Ascending aorta (tissue), 2 donors: ENCODE data around the gene MORF4L1. TPM values are rescaled to one million over a fixed set of nuclear protein-coding genes. Genes with fewer than 3 reads are reported as not detected.

Experiments used
- DNase-seq, 2 donors: peaks; one replicate each; pipeline ENCODE4 v3.0.0-alpha.2; 2019; ENCODE audit warnings: low spot score in 2 of 2
- H3K27ac ChIP-seq, 2 donors: fragments of 200-600 bp; sonication (generic); one replicate each; pipeline ENCODE4 v1.5.1; 2016 to 2017; ENCODE audit warnings: mild to moderate bottlenecking in 1 of 2
- H3K27me3 ChIP-seq: fragments of 200-600 bp; sonication (generic); one replicate; pipeline ENCODE4 v1.5.1; 2017
- H3K36me3 ChIP-seq, 2 donors: fragments of 200-600 bp; sonication (generic); one replicate each; pipeline ENCODE4 v1.5.1; 2016
- H3K4me1 ChIP-seq, 2 donors: fragments of 200-600 bp; sonication (generic); one replicate each; pipeline ENCODE4 v1.5.1; 2016 to 2017; ENCODE audit warnings: mild to moderate bottlenecking in 1 of 2
- H3K4me3 ChIP-seq, 2 donors: fragments of 200-600 bp; sonication (generic); one replicate each; pipeline ENCODE4 v1.5.1; 2016 to 2017; ENCODE audit warnings: mild to moderate bottlenecking in 1 of 2
- H3K9me3 ChIP-seq, 2 donors: fragments of 200-600 bp; sonication (generic); one replicate each; pipeline ENCODE4 v1.5.1; 2016
- CTCF ChIP-seq, 3 experiments: fragments of 200-600 bp in 2 of 3; fragments of 450-650 bp in 1 of 3; sonication (generic) in 2 of 3; IDR thresholded peaks; one replicate each; pipeline ENCODE4 v1.5.1; 2016 to 2019; ENCODE audit warnings: antibody characterized with exemption in 3 of 3, mild to moderate bottlenecking in 1 of 3, moderate library complexity in 1 of 3
- intact Hi-C: fragments of 100-400 bp; cut with DNase I; formaldehyde crosslinking; loops from one replicate; pipeline ENCODE4 v1.15.1; 2023
- total RNA-seq: library from RNA; depleted of rRNA; stranded (reverse); fragments of >200 nt; gene quantifications from one replicate; pipeline ENCODE4 v1.1.0, GENCODE V29; 2016

MORF4L1 gene
- total RNA-seq, 1 donor from 2014 or later = 108 TPM

GRCh38 chr15:78910271-78910670, 37.6 kb downstream of the MORF4L1 start:
- Histone ChIP-seq H3K9me3 (no peaks in the 10 kb centered on the region), H3K27me3 (no peaks in the 10 kb centered on the region), H3K4me1 (peaks cover 13 to 56% of the 10 kb centered on the region in 2 donors), H3K27ac (peak overlapping the region; percentile 35 to 47), H3K4me3 (no peak overlapping the region), H3K36me3 (peaks cover 52 to 61% of the 10 kb centered on the region in 2 donors)
- intact Hi-C loops = loop anchor here (5.0 kb wide), 2 partner anchors 37 to 272 kb away; partner anchors contain the start of gene CTSH
- no peak for TF ChIP-seq CTCF (IDR thresholded peaks at IDR 0.05)
- DNase-seq = no peak

- no peaks in the 10 kb centered on the region for H3K9me3 ChIP-seq
- H3K27me3 ChIP-seq = no peaks in the 10 kb centered on the region
- intact Hi-C loops = loop anchor here (5.0 kb wide), 2 partner anchors 35 to 270 kb away; partner anchors contain the start of gene CTSH
- no peak for TF ChIP-seq CTCF (IDR thresholded peaks at IDR 0.05)
- H3K36me3 ChIP-seq = peaks cover 41 to 52% of the 10 kb centered on the region in 2 donors
- no peak for DNase-seq
- H3K4me1 ChIP-seq = peaks cover 7 to 49% of the 10 kb centered on the region in 2 donors
- H3K4me3 ChIP-seq = no peak overlapping the region
- peak overlapping the region in 1 of 2 donors; percentile 77 for H3K27ac ChIP-seq
Observed at GRCh38 chr15:78912316-78912715, 39.6 kb downstream of the MORF4L1 start.

GRCh38 chr15:78913012-78913411, 40.3 kb downstream of the MORF4L1 start:
- no peaks in the 10 kb centered on the region for H3K27me3 ChIP-seq
- H3K36me3 ChIP-seq = peaks cover 42 to 51% of the 10 kb centered on the region in 2 donors
- H3K4me3 ChIP-seq = no peak overlapping the region
- intact Hi-C loops = loop anchor here (5.0 kb wide), 2 partner anchors 34 to 269 kb away; partner anchors contain the start of gene CTSH
- peak overlapping the region; percentile 77 to 83 for H3K27ac ChIP-seq
- H3K9me3 ChIP-seq = no peaks in the 10 kb centered on the region
- H3K4me1 ChIP-seq = peaks cover 7 to 49% of the 10 kb centered on the region in 2 donors
- DNase-seq = no peak
- TF ChIP-seq CTCF (IDR thresholded peaks at IDR 0.05) = no peak

GRCh38 chr15:78914027-78914764, 41.5 kb downstream of the MORF4L1 start:
- H3K4me1 ChIP-seq = peaks cover 7 to 45% of the 10 kb centered on the region in 2 donors

More at GRCh38 chr15:78914027-78914764, 41.5 kb downstream of the MORF4L1 start:
- peak; percentile 32 to 65 (median 62) for TF ChIP-seq CTCF (IDR thresholded peaks at IDR 0.05)
- DNase-seq = peak; percentile 45 to 87
- H3K36me3 ChIP-seq = peaks cover 49 to 52% of the 10 kb centered on the region in 2 donors
- intact Hi-C loops = loop anchor here (1.0 to 5.0 kb wide), 4 partner anchors 33 to 268 kb away; partner anchors contain the start of gene CTSH
- H3K27ac ChIP-seq = peak overlapping the region; percentile 81 to 83
- H3K9me3 ChIP-seq = no peaks in the 10 kb centered on the region
- H3K4me3 ChIP-seq = no peak overlapping the region
- H3K27me3 ChIP-seq = no peaks in the 10 kb centered on the region
